Thyroid gland (tissue), 4 donors: Measurements from ENCODE around the gene ANKRD10. TPM values are rescaled to one million over a fixed set of nuclear protein-coding genes. Genes with fewer than 3 reads are reported as not detected.

Experiments used
- DNase-seq, 2 donors: peaks; one replicate each; pipeline ENCODE4 v3.0.0-alpha.2; 2019
- H3K27ac ChIP-seq, 3 donors: fragments of 200-600 bp; sonication (generic); 1 replicate in 2 of 3; 2 replicates in 1 of 3; pipeline ENCODE4 v1.5.1; 2016 to 2019; ENCODE audit warnings: mild to moderate bottlenecking in 1 of 3, moderate library complexity in 1 of 3
- H3K27me3 ChIP-seq: fragments of 200-600 bp; sonication (generic); one replicate; pipeline ENCODE4 v1.5.1; 2019
- H3K36me3 ChIP-seq, 2 donors: fragments of 200-600 bp; sonication (generic); one replicate each; pipeline ENCODE4 v1.5.1; 2016 to 2019
- H3K4me1 ChIP-seq, 2 donors: fragments of 200-600 bp; sonication (generic); one replicate each; pipeline ENCODE4 v1.5.1; 2017 to 2019
- H3K4me3 ChIP-seq, 3 donors: fragments of 200-600 bp; sonication (generic); replicated peaks in 1 of 3; 1 replicate in 2 of 3; 2 replicates in 1 of 3; pipeline ENCODE4 v1.5.1; 2016; ENCODE audit warnings: mild to moderate bottlenecking in 1 of 3
- H3K9me3 ChIP-seq: fragments of 200-600 bp; sonication (generic); one replicate; pipeline ENCODE4 v1.5.1; 2017
- CTCF ChIP-seq, 6 experiments: fragments of 200-600 bp in 3 of 6; fragments of 450-650 bp in 3 of 6; sonication (generic) in 3 of 6; IDR thresholded peaks; one replicate each; pipeline ENCODE4 v1.5.1; 2016 to 2019; ENCODE audit warnings: antibody characterized with exemption in 6 of 6, mild to moderate bottlenecking in 2 of 6, inconsistent platforms in 1 of 6, moderate library complexity in 1 of 6
- POLR2A ChIP-seq, 2 donors: fragments of 450-650 bp; IDR thresholded peaks; one replicate each; pipeline ENCODE4 v1.6.1; 2017; ENCODE audit warnings: antibody characterized with exemption in 2 of 2, mild to moderate bottlenecking in 2 of 2, moderate library complexity in 1 of 2
- WGBS, 2 donors: methylation state at CpG; one replicate each; pipeline ENCODE4 v1.1.5; 2017; 5-methylcytosine and 5-hydroxymethylcytosine counted together
- intact Hi-C: fragments of 100-400 bp; cut with DNase I; formaldehyde crosslinking; loops from one replicate; pipeline ENCODE4 v1.15.1; 2023
- small RNA-seq: library from RNA; depleted of rRNA; stranded (forward); fragments of <200 nt; gene quantifications from one replicate; pipeline ENCODE3, GENCODE V24; 2016
- total RNA-seq, 4 donors: library from RNA; depleted of rRNA; stranded (reverse); fragments of >200 nt; gene quantifications; one replicate each; pipeline ENCODE4 v1.2.3, GENCODE V29; 2016

The ANKRD10 gene
- total RNA-seq, 4 donors from 2014 or later, result 105 to 168 (median 135) TPM

- TF ChIP-seq POLR2A (IDR thresholded peaks at IDR 0.05) (no peak), CTCF (IDR thresholded peaks at IDR 0.05) (no peak)
- Histone ChIP-seq H3K36me3 (no peaks in the 10 kb centered on the region), H3K27me3 (no peaks in the 10 kb centered on the region), H3K9me3 (no peaks in the 10 kb centered on the region), H3K27ac (no peak overlapping the region), H3K4me1 (no peaks in the 10 kb centered on the region), H3K4me3 (no peak overlapping the region)
- 60 to 69% methylated on average over 15 to 16 of the region's 16 CpGs for WGBS, 2 donors
- intact Hi-C loops, result no loop called here
- no peak for DNase-seq
These were observed 84.0 kb downstream of the ANKRD10 start for GRCh38 chr13:110830800-110831371.

GRCh38 chr13:110830331-110830730 is 84.5 kb downstream of the ANKRD10 start:
- H3K36me3 ChIP-seq, result no peaks in the 10 kb centered on the region
- TF ChIP-seq CTCF (IDR thresholded peaks at IDR 0.05) (no peak), POLR2A (IDR thresholded peaks at IDR 0.05) (no peak)
- H3K27ac ChIP-seq, result no peak overlapping the region
- no peaks in the 10 kb centered on the region for H3K4me1 ChIP-seq
- 88% methylated on average over 16 of the region's 16 CpGs for WGBS, 2 donors
- no peak for DNase-seq
- no peaks in the 10 kb centered on the region for H3K27me3 ChIP-seq
- H3K9me3 ChIP-seq, result no peaks in the 10 kb centered on the region
- intact Hi-C loops, result no loop called here
- no peak overlapping the region for H3K4me3 ChIP-seq

GRCh38 chr13:110829486-110829885 is 85.4 kb downstream of the ANKRD10 start:
- 85 to 96% methylated on average over 7 to 8 of the region's 8 CpGs for WGBS, 2 donors
- no peaks in the 10 kb centered on the region for H3K27me3 ChIP-seq
- TF ChIP-seq CTCF (IDR thresholded peaks at IDR 0.05), result no peak
- no peak for TF ChIP-seq POLR2A (IDR thresholded peaks at IDR 0.05)
- no peaks in the 10 kb centered on the region for H3K36me3 ChIP-seq
- no peaks in the 10 kb centered on the region for H3K9me3 ChIP-seq
- no peaks in the 10 kb centered on the region for H3K4me1 ChIP-seq
- intact Hi-C loops, result no loop called here
- H3K27ac ChIP-seq, result no peak overlapping the region
- no peak overlapping the region for H3K4me3 ChIP-seq
- DNase-seq, result no peak

GRCh38 chr13:110828705-110829104 is 86.2 kb downstream of the ANKRD10 start:
- intact Hi-C loops, result no loop called here

More at GRCh38 chr13:110828705-110829104, 86.2 kb downstream of the ANKRD10 start:
- DNase-seq, result no peak
- no peaks in the 10 kb centered on the region for H3K27me3 ChIP-seq
- 90 to 94% methylated on average over 9 of the region's 9 CpGs for WGBS, 2 donors
- H3K4me1 ChIP-seq, result no peaks in the 10 kb centered on the region
- H3K9me3 ChIP-seq, result no peaks in the 10 kb centered on the region
- H3K4me3 ChIP-seq, result no peak overlapping the region
- no peak overlapping the region for H3K27ac ChIP-seq
- TF ChIP-seq POLR2A (IDR thresholded peaks at IDR 0.05) (no peak), CTCF (IDR thresholded peaks at IDR 0.05) (no peak)
- H3K36me3 ChIP-seq, result no peaks in the 10 kb centered on the region

Small RNA genes lying within 50 kb of the gene (small RNA-seq; reads per million reads assigned to genes)
- not detected for gene AL442128.1

Other genes starting within 250 kb of the ANKRD10 start
- 10 to 100 TPM; 49.0 to 78.1 (median 68.4) TPM for gene CARS2, start 209.0 kb downstream of the ANKRD10 start, total RNA-seq
- gene ING1, start 201.4 kb downstream of the ANKRD10 start, total RNA-seq, result 10 to 100 TPM in 3 of 4 donors, 1 to 10 TPM in 1; 8.2 to 17.9 (median 15.6) TPM
- gene ARHGEF7, start 200.2 kb upstream of the ANKRD10 start, total RNA-seq, result 100 to 1,000 TPM in 2 of 4 donors, 10 to 100 TPM in 2; 64.2 to 127 (median 88.2) TPM